Measurements from ENCODE around the gene PTPRE.

The PTPRE gene

GRCh38 chr10:127966875-127967274, 60.0 kb downstream of the PTPRE start:
- H3K27me3 ChIP-seq (ENCODE audit: insufficient read depth, poor library complexity, severe bottlenecking), result no peaks in the 10 kb centered on the region
- H3K27ac ChIP-seq (replicated peaks), result no peak overlapping the region
- TF ChIP-seq REST (IDR thresholded peaks at IDR 0.05; ENCODE audit: insufficient replicate concordance, low read depth) (no peak), POLR2AphosphoS5 (IDR thresholded peaks at IDR 0.05; ENCODE audit: low read depth) (no peak), CTCF (IDR thresholded peaks at IDR 0.05; ENCODE audit: insufficient read depth, low read length) (no peak), SPI1 (IDR thresholded peaks at IDR 0.05; ENCODE audit: borderline replicate concordance, low read depth) (no peak)
- H3K4me3 ChIP-seq (replicated peaks; ENCODE audit: insufficient read depth, low read length), result no peak overlapping the region
- no peak for DNase-seq (ENCODE audit: low read depth in 1 of 2, low spot score in 1 of 2)

- no peak for TF ChIP-seq SPI1 (IDR thresholded peaks at IDR 0.05; ENCODE audit: borderline replicate concordance, low read depth)
- TF ChIP-seq POLR2AphosphoS5 (IDR thresholded peaks at IDR 0.05; ENCODE audit: low read depth), result no peak
- H3K27ac ChIP-seq (replicated peaks), result no peak overlapping the region
- no peak overlapping the region for H3K4me3 ChIP-seq (replicated peaks; ENCODE audit: insufficient read depth, low read length)
- peaks cover 2% of the 10 kb centered on the region for H3K27me3 ChIP-seq (ENCODE audit: insufficient read depth, poor library complexity, severe bottlenecking)
- no peak for DNase-seq (ENCODE audit: low read depth in 1 of 2, low spot score in 1 of 2)
These were observed 61.1 kb downstream of the PTPRE start for GRCh38 chr10:127968027-127968441.

- no peak for DNase-seq (ENCODE audit: low read depth in 1 of 2, low spot score in 1 of 2)
- Histone ChIP-seq H3K27ac (replicated peaks) (no peak overlapping the region), H3K4me3 (replicated peaks; ENCODE audit: insufficient read depth, low read length) (no peak overlapping the region), H3K27me3 (ENCODE audit: insufficient read depth, poor library complexity, severe bottlenecking) (peaks cover 2% of the 10 kb centered on the region)
- TF ChIP-seq POLR2AphosphoS5 (IDR thresholded peaks at IDR 0.05; ENCODE audit: low read depth), result no peak
- no peak for TF ChIP-seq GABPA (IDR thresholded peaks at IDR 0.05; ENCODE audit: low read depth)
- no peak for TF ChIP-seq CTCF (IDR thresholded peaks at IDR 0.05; ENCODE audit: insufficient read depth, low read length)
- TF ChIP-seq REST (IDR thresholded peaks at IDR 0.05; ENCODE audit: insufficient replicate concordance, low read depth), result no peak
- no peak for TF ChIP-seq SPI1 (IDR thresholded peaks at IDR 0.05; ENCODE audit: borderline replicate concordance, low read depth)
These were observed 61.8 kb downstream of the PTPRE start for GRCh38 chr10:127968659-127969058.

GRCh38 chr10:127971101-127971946, 64.4 kb downstream of the PTPRE start:
- Histone ChIP-seq H3K27me3 (ENCODE audit: insufficient read depth, poor library complexity, severe bottlenecking) (peaks cover 5% of the 10 kb centered on the region), H3K4me3 (replicated peaks; ENCODE audit: insufficient read depth, low read length) (no peak overlapping the region), H3K27ac (replicated peaks) (no peak overlapping the region)
- no peak for TF ChIP-seq CTCF (IDR thresholded peaks at IDR 0.05; ENCODE audit: insufficient read depth, low read length)
- TF ChIP-seq REST (IDR thresholded peaks at IDR 0.05; ENCODE audit: insufficient replicate concordance, low read depth), result no peak
- TF ChIP-seq GABPA (IDR thresholded peaks at IDR 0.05; ENCODE audit: low read depth), result no peak
- TF ChIP-seq SPI1 (IDR thresholded peaks at IDR 0.05; ENCODE audit: borderline replicate concordance, low read depth), result no peak
- TF ChIP-seq POLR2AphosphoS5 (IDR thresholded peaks at IDR 0.05; ENCODE audit: low read depth), result no peak
- DNase-seq (ENCODE audit: low read depth in 1 of 2, low spot score in 1 of 2), result no peak

Data from HL-60 (cell line).